ENCODE data around the gene COPZ1.
A peak's percentile ranks its signal among the peaks of the same experiment; 100 is the strongest.
"Not testable (repeated sequence)": the region's sequence is repeated elsewhere in the genome, so short reads cannot be mapped to it uniquely, and the experiment has no call there.

COPZ1 gene

GRCh38 chr12:54337280-54337842, 12.4 kb downstream of the COPZ1 start:
- DNase-seq (ENCODE audit: low spot score) = no peak

- no peak for DNase-seq (ENCODE audit: low spot score)
Measured at GRCh38 chr12:54337854-54338650, 13.1 kb downstream of the COPZ1 start.

GRCh38 chr12:54338698-54339296, 13.9 kb downstream of the COPZ1 start:
- DNase-seq (ENCODE audit: low spot score) = no peak

- no peak for DNase-seq (ENCODE audit: low spot score)
Measured at GRCh38 chr12:54340846-54341245, 15.9 kb downstream of the COPZ1 start.

GRCh38 chr12:54341378-54342300, 16.7 kb downstream of the COPZ1 start:
- no peak for DNase-seq (ENCODE audit: low spot score)

- DNase-seq (ENCODE audit: low spot score) = no peak
Measured at GRCh38 chr12:54349036-54349435, 24.1 kb downstream of the COPZ1 start.

- DNase-seq (ENCODE audit: low spot score) = no peak
Measured at GRCh38 chr12:54349679-54350078, 24.7 kb downstream of the COPZ1 start.

- DNase-seq (ENCODE audit: low spot score) = no peak
Measured at GRCh38 chr12:54350743-54351142, 25.8 kb downstream of the COPZ1 start.

GRCh38 chr12:54351341-54351740, 26.4 kb downstream of the COPZ1 start:
- DNase-seq (ENCODE audit: low spot score) = no peak

- no peak for DNase-seq (ENCODE audit: low spot score)
Measured at GRCh38 chr12:54352022-54352531, 27.1 kb downstream of the COPZ1 start.

- DNase-seq (ENCODE audit: low spot score) = no peak
Measured at GRCh38 chr12:54352891-54353874, 28.3 kb downstream of the COPZ1 start.

- not testable (repeated sequence) for DNase-seq (ENCODE audit: low spot score)
Measured at GRCh38 chr12:54354271-54354670, 29.3 kb downstream of the COPZ1 start.

GRCh38 chr12:54355104-54355815, 30.3 kb downstream of the COPZ1 start:
- DNase-seq (ENCODE audit: low spot score) = no peak

- no peak for DNase-seq (ENCODE audit: low spot score)
Measured at GRCh38 chr12:54356228-54356627, 31.3 kb downstream of the COPZ1 start.

GRCh38 chr12:54356951-54357356, 32.0 kb downstream of the COPZ1 start:
- DNase-seq (ENCODE audit: low spot score) = no peak

- DNase-seq (ENCODE audit: low spot score) = no peak
Measured at GRCh38 chr12:54357506-54358190, 32.7 kb downstream of the COPZ1 start.

GRCh38 chr12:54358191-54358944, 33.4 kb downstream of the COPZ1 start:
- DNase-seq (ENCODE audit: low spot score) = no peak

GRCh38 chr12:54358945-54359761, 34.2 kb downstream of the COPZ1 start:
- peak; percentile 95 for DNase-seq (ENCODE audit: low spot score)

Data from AG08396 (cell line).